H1 (cell line): ENCODE data around the gene AP1G2. TPM values are rescaled to one million over a fixed set of nuclear protein-coding genes. Genes with fewer than 3 reads are reported as not detected.

ENCODE experiments used
- CTCF ChIA-PET: fragments of 300-600 bp; sonication (Branson Sonifier 250); formaldehyde crosslinking; loops from one replicate; lab custom pipeline; 2021; ENCODE audit not compliant: partially characterized antibody; lab: Charles Lee
- POLR2A ChIA-PET: fragments of 300-600 bp; sonication (Branson Sonifier 250); formaldehyde crosslinking; loops from one replicate; lab custom pipeline; 2021; ENCODE audit warnings: inconsistent platforms; ENCODE audit not compliant: partially characterized antibody; lab: Charles Lee
- DNase-seq, 2 experiments: peaks; one replicate each; pipeline versions ENCODE4 v3.0.0 to v3.0.0-alpha.2; 2010 to 2022; ENCODE audit warnings: low spot score in 2 of 2, low read depth in 1 of 2, mixed read lengths in 1 of 2
- FAIRE-seq: peaks from 2 replicates; lab custom pipeline; 2011; peaks lifted over from hg19 to GRCh38; lab: Jason Lieb, UNC
- H2AFZ ChIP-seq: 2 replicates; pipeline ENCODE4 v1.8.1; 2012; ENCODE audit warnings: low read length, inconsistent platforms
- H2AK5ac ChIP-seq: 2 replicates; pipeline ENCODE4 v1.6.1; 2013; ENCODE audit warnings: low read depth, low read length
- H2BK120ac ChIP-seq: replicated peaks from 2 replicates; pipeline ENCODE3; 2013; ENCODE audit warnings: low read depth, low read length, inconsistent platforms
- H2BK12ac ChIP-seq: 2 replicates; pipeline ENCODE4 v1.6.1; 2013; ENCODE audit warnings: low read depth, low read length
- H2BK15ac ChIP-seq: 2 replicates; pipeline ENCODE4 v1.6.1; 2013; ENCODE audit warnings: low read length
- H2BK20ac ChIP-seq: 2 replicates; pipeline ENCODE4 v1.6.1; 2013; ENCODE audit warnings: low read length
- H2BK5ac ChIP-seq: 2 replicates; pipeline ENCODE4 v1.6.1; 2013; ENCODE audit warnings: low read depth, low read length
- H3K14ac ChIP-seq: 2 replicates; pipeline ENCODE4 v1.6.1; 2013; ENCODE audit warnings: inconsistent platforms; ENCODE audit not compliant: insufficient read length
- H3K18ac ChIP-seq: 2 replicates; pipeline ENCODE4 v1.6.1; 2013; ENCODE audit warnings: low read length; ENCODE audit errors: extremely low read depth
- H3K23ac ChIP-seq: 2 replicates; pipeline ENCODE4 v1.6.1; 2013; ENCODE audit warnings: inconsistent platforms; ENCODE audit not compliant: insufficient read length
- H3K23me2 ChIP-seq: 2 replicates; pipeline ENCODE4 v1.6.1; 2013; ENCODE audit warnings: low read depth, low read length
- H3K27ac ChIP-seq: 2 replicates; pipeline ENCODE4 v1.6.1; 2011; ENCODE audit warnings: low read depth, low read length, inconsistent platforms
- H3K27me3 ChIP-seq, 4 experiments: replicated peaks in 1 of 4; 1 replicate in 1 of 4; 2 replicates in 3 of 4; pipeline versions ENCODE4 v1.6.1 to v1.8.1; 2011 to 2013; ENCODE audit warnings: low read length in 3 of 4, mild to moderate bottlenecking in 3 of 4, inconsistent platforms in 2 of 4, mixed read lengths in 2 of 4, moderate library complexity in 1 of 4; ENCODE audit not compliant: control insufficient read depth in 3 of 4, insufficient read depth in 3 of 4; ENCODE audit errors: extremely low read depth in 1 of 4
- H3K36me3 ChIP-seq, 4 experiments: 2 replicates each; pipeline versions ENCODE4 v1.6.1 to v1.8.1; 2011 to 2013; ENCODE audit warnings: mild to moderate bottlenecking in 4 of 4, low read length in 3 of 4, moderate library complexity in 2 of 4, control low read depth in 1 of 4, inconsistent platforms in 1 of 4; ENCODE audit not compliant: insufficient read depth in 4 of 4, control insufficient read depth in 2 of 4
- H3K4ac ChIP-seq: replicated peaks from 2 replicates; pipeline ENCODE3; 2013; ENCODE audit warnings: low read length, low read depth, mixed read lengths, inconsistent platforms; ENCODE audit not compliant: insufficient read length
- H3K4me1 ChIP-seq, 4 experiments: replicated peaks in 1 of 4; 1 replicate in 1 of 4; 2 replicates in 3 of 4; pipeline versions ENCODE4 v1.6.1 to v1.8.1; 2011 to 2013; ENCODE audit warnings: low read length in 3 of 4, inconsistent platforms in 2 of 4, mixed read lengths in 1 of 4; ENCODE audit not compliant: insufficient read depth in 4 of 4, control insufficient read depth in 3 of 4
- H3K4me2 ChIP-seq, 2 experiments: 2 replicates each; pipeline versions ENCODE4 v1.6.1 to v1.8.1; 2011 to 2013; ENCODE audit warnings: low read depth in 2 of 2, low read length in 2 of 2, control low read depth in 1 of 2, inconsistent platforms in 1 of 2, mild to moderate bottlenecking in 1 of 2; ENCODE audit not compliant: insufficient read depth in 1 of 2
- H3K4me3 ChIP-seq, 4 experiments: fragments of 200-600, 300-600 bp in 1 of 4; sonication (generic), shearing (Covaris generic), sonication (Bioruptor Twin) in 1 of 4; 2 replicates each; pipeline versions ENCODE4 v1.5.1 to v1.8.1; 2011 to 2016; ENCODE audit warnings: low read length in 4 of 4, low read depth in 3 of 4, control low read depth in 2 of 4, inconsistent platforms in 2 of 4, mild to moderate bottlenecking in 2 of 4, mixed read lengths in 1 of 4, moderate library complexity in 1 of 4; ENCODE audit not compliant: insufficient read depth in 2 of 4; ENCODE audit errors: extremely low read depth in 1 of 4
- H3K56ac ChIP-seq: replicated peaks from 2 replicates; pipeline ENCODE3; 2013; ENCODE audit warnings: low read depth, mild to moderate bottlenecking, mixed read lengths, low read length, inconsistent platforms; ENCODE audit not compliant: insufficient read length
- H3K79me1 ChIP-seq: 2 replicates; pipeline ENCODE4 v1.6.1; 2013; ENCODE audit warnings: low read depth, low read length, control low read depth
- H3K79me2 ChIP-seq, 2 experiments: 2 replicates each; pipeline versions ENCODE4 v1.6.1 to v1.8.1; 2012 to 2013; ENCODE audit warnings: low read length in 2 of 2, mild to moderate bottlenecking in 2 of 2, inconsistent platforms in 1 of 2; ENCODE audit not compliant: insufficient read depth in 2 of 2, control insufficient read depth in 1 of 2
- H3K9ac ChIP-seq, 4 experiments: replicated peaks in 1 of 4; 1 replicate in 1 of 4; 2 replicates in 3 of 4; pipeline versions ENCODE4 v1.6.1 to v1.8.1; 2011 to 2013; ENCODE audit warnings: low read depth in 3 of 4, low read length in 3 of 4, control low read depth in 2 of 4, mild to moderate bottlenecking in 2 of 4, moderate library complexity in 2 of 4, inconsistent platforms in 1 of 4; ENCODE audit errors: extremely low read depth in 1 of 4
- H3K9me3 ChIP-seq, 2 experiments: 2 replicates each; pipeline versions ENCODE4 v1.6.1 to v1.8.1; 2012 to 2013; ENCODE audit warnings: mild to moderate bottlenecking in 2 of 2, moderate library complexity in 2 of 2, control low read depth in 1 of 2, inconsistent platforms in 1 of 2, low read depth in 1 of 2, low read length in 1 of 2, mixed read lengths in 1 of 2; ENCODE audit not compliant: insufficient read depth in 2 of 2
- H4K20me1 ChIP-seq, 2 experiments: replicated peaks in 1 of 2; 2 replicates each; pipeline versions ENCODE3 to v1.8.1; 2011 to 2013; ENCODE audit warnings: inconsistent platforms in 2 of 2, low read length in 2 of 2, mild to moderate bottlenecking in 1 of 2; ENCODE audit not compliant: insufficient read depth in 2 of 2, control insufficient read depth in 1 of 2
- H4K5ac ChIP-seq: 2 replicates; pipeline ENCODE4 v1.6.1; 2013; ENCODE audit warnings: low read length, low read depth, mixed read lengths, inconsistent platforms; ENCODE audit not compliant: insufficient read length
- H4K8ac ChIP-seq: 2 replicates; pipeline ENCODE4 v1.8.0; 2013; ENCODE audit warnings: mild to moderate bottlenecking, moderate library complexity, low read length, inconsistent platforms; ENCODE audit not compliant: insufficient read depth; ENCODE audit errors: extremely low read depth
- H4K91ac ChIP-seq: replicated peaks from 2 replicates; pipeline ENCODE3; 2013; ENCODE audit warnings: low read length, mixed read lengths, inconsistent platforms; ENCODE audit not compliant: insufficient read length
- BACH1 ChIP-seq: IDR thresholded peaks from 2 replicates; pipeline ENCODE4 v1.6.1; 2012; ENCODE audit warnings: low read length, improper control_type of control experiment
- CTCF ChIP-seq, 3 experiments: IDR thresholded peaks; 1 replicate in 2 of 3; 2 replicates in 1 of 3; pipeline versions ENCODE4 v1.5.1 to v1.6.1; 2011; ENCODE audit warnings: low read length in 3 of 3, mild to moderate bottlenecking in 3 of 3, inconsistent platforms in 2 of 3, low read depth in 1 of 3, moderate library complexity in 1 of 3; ENCODE audit not compliant: insufficient read depth in 1 of 3; ENCODE audit errors: control extremely low read depth in 1 of 3
- E2F6 ChIP-seq: IDR thresholded peaks from 2 replicates; pipeline ENCODE4 v1.6.1; 2012; ENCODE audit warnings: inconsistent platforms
- JUND ChIP-seq: IDR thresholded peaks from 2 replicates; pipeline ENCODE4 v1.6.1; 2011; ENCODE audit warnings: mild to moderate bottlenecking, improper control_type of control experiment, low read length
- MAFK ChIP-seq: IDR thresholded peaks from 2 replicates; pipeline ENCODE4 v1.6.1; 2012; ENCODE audit warnings: low read depth, mild to moderate bottlenecking, improper control_type of control experiment, low read length
- POLR2A ChIP-seq, 2 experiments: IDR thresholded peaks; 1 replicate in 1 of 2; 2 replicates in 1 of 2; pipeline ENCODE4 v1.6.1; 2011; ENCODE audit warnings: low read depth in 2 of 2, low read length in 2 of 2, mild to moderate bottlenecking in 2 of 2; ENCODE audit errors: control extremely low read depth in 1 of 2
- POLR2AphosphoS5 ChIP-seq: IDR thresholded peaks from 2 replicates; pipeline ENCODE4 v1.6.1; 2011; ENCODE audit warnings: low read depth, low read length
- WGBS, 2 experiments: shearing (Covaris generic) in 1 of 2; methylation state at CpG; one replicate each; pipeline versions ENCODE4 v1.1.6 to v1.1.7; 2013 to 2015; ENCODE audit warnings: low lambda C conversion rate in 2 of 2, mixed read lengths in 2 of 2, inconsistent platforms in 1 of 2, low coverage in 1 of 2, missing lambda C conversion rate in 1 of 2; ENCODE audit not compliant: insufficient replicate concordance in 2 of 2, insufficient coverage in 1 of 2, insufficient read length in 1 of 2; ENCODE audit errors: extremely low coverage in 1 of 2, missing lambda C conversion rate in 1 of 2; 5-methylcytosine and 5-hydroxymethylcytosine counted together
- polyA plus RNA-seq, 7 experiments: library from polyadenylated mRNA; depleted of rRNA in 3 of 7; stranded (reverse) in 5 of 7; unstranded in 2 of 7; fragments of >200 nt in 5 of 7; fragments of 200-250 nt in 2 of 7; gene quantifications; 1 replicate in 5 of 7; 2 replicates in 1 of 7; 4 replicates in 1 of 7; pipeline versions ENCODE4 v1.2.1 to v1.2.3, GENCODE V29; 2011 to 2013; ENCODE audit warnings: missing spikeins in 2 of 7, mixed read lengths in 2 of 7
- total RNA-seq: library from RNA; stranded (reverse); fragmentation: NEBNext Ultra II Directional; extraction: Animal tissue kit (Norgen Biotek cat#: 25700); gene quantifications from 2 replicates; pipeline ENCODE4 v1.2.1, GENCODE V29; 2021

Gene AP1G2
- total and polyA plus RNA-seq, 2 of the 8 experiments (the other 6 are each of a cell fraction or from before 2014, with no cell fraction given): 70.9 to 134 TPM

DNA sequence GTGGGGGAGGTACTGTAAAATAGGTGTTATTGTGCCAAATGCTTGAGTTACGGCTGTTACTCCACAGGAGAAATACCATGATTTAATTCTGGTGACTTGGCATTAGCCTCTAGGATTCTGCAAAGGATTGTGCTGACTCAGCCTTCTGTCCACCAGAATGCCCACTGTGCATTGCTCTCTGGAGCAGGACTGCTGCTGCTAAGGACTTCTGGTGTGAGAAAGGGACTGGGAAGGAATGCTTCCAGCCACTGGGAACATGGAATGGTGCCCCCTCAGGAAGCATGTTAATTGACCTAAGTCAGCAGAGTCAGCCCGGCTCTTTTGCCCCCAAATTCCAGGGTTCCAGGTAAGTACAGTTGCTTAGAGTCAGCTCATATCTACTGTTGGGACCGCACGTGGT, 48.9 kb downstream of the AP1G2 start:
- H3K27ac ChIP-seq: no peak overlapping the region
- H4K20me1 ChIP-seq: no peaks in the 10 kb centered on the region
- H3K9ac ChIP-seq: no peak overlapping the region; a peak in 1 of 7 replicates
- H3K56ac ChIP-seq: no peak overlapping the region
- peak; percentile 96 for TF ChIP-seq BACH1
- peak in 1 of 3 experiments; percentile 30; a peak in 1 of 4 replicates for TF ChIP-seq CTCF (IDR thresholded peaks at IDR 0.05; ENCODE audit: control extremely low read depth in 1 of 3, insufficient read depth in 1 of 3, low read depth in 1 of 3, low read length in 3 of 3)
- TF ChIP-seq POLR2A (IDR thresholded peaks at IDR 0.05; ENCODE audit: control extremely low read depth in 1 of 2, low read depth in 2 of 2, low read length in 2 of 2): peak in 1 of 2 experiments; percentile 58; a peak in 1 of 3 replicates
- TF ChIP-seq POLR2AphosphoS5: peak; percentile 61; the same call in 1 of the 2 replicates
- no peak for TF ChIP-seq E2F6
- peak; percentile 98 for TF ChIP-seq MAFK
- no peak for TF ChIP-seq JUND
- WGBS, 2 experiments: 75% methylated on average over 4 of the region's 4 CpGs; no CpG with 5 or more reads in 1 of the 2 experiments
- FAIRE-seq (no peak), DNase-seq (peak in 1 of 2 experiments; percentile 54)
- ChIA-PET POLR2A (interaction anchor here (1.1 to 48.3 kb wide), 4 partner anchors 29 to 41 kb away, joined by 5 to 1523 read pairs (median 9); partner anchors contain the start of genes AP1G2, THTPA and ZFHX2), CTCF (interaction anchor here (0.7 to 70.5 kb wide), 8 partner anchors 9 to 165 kb away, joined by 3 to 2092 read pairs (median 11); partner anchors contain the start of genes AP1G2, NGDN, THTPA and ZFHX2)
- peaks cover 7 to 10% (median 9%) of the 10 kb centered on the region in 4 experiments for H3K4me1 ChIP-seq
- no peak overlapping the region for H4K8ac ChIP-seq
- no peaks in the 10 kb centered on the region for H3K9me3 ChIP-seq
- peak overlapping the region in 1 of 2 experiments; percentile 3; a peak in 1 of 4 replicates for H3K4me2 ChIP-seq
- no peak overlapping the region for H2AFZ ChIP-seq
- H3K18ac ChIP-seq: no peak overlapping the region
- 0 out of 2 replicates have a peak overlapping the region, but pooled peaks have one; percentile 6 for H2BK15ac ChIP-seq
- H2BK5ac ChIP-seq: no peak overlapping the region
- H3K79me2 ChIP-seq: no peaks in the 10 kb centered on the region
- no peaks in the 10 kb centered on the region for H3K23me2 ChIP-seq
- no peak overlapping the region for H2BK120ac ChIP-seq
- H3K4me3 ChIP-seq: no peak overlapping the region
- no peak overlapping the region for H3K14ac ChIP-seq
- peak overlapping the region; percentile 3; the same call in 1 of the 2 replicates for H2AK5ac ChIP-seq
- H4K5ac ChIP-seq: no peak overlapping the region
- peaks cover 0 to 7% (median 0%) of the 10 kb centered on the region in 4 experiments; a peak in 3 of 8 replicates for H3K36me3 ChIP-seq
- no peak overlapping the region for H3K23ac ChIP-seq
- H3K4ac ChIP-seq: no peak overlapping the region
- no peak overlapping the region for H2BK20ac ChIP-seq
- no peak overlapping the region for H4K91ac ChIP-seq
- H2BK12ac ChIP-seq: no peak overlapping the region
- H3K79me1 ChIP-seq: no peaks in the 10 kb centered on the region
- peaks cover 0 to 4% (median 0%) of the 10 kb centered on the region in 4 experiments; a peak in 1 of 7 replicates for H3K27me3 ChIP-seq
